Inflammatory macrophage treated with lipopolysaccharide for 1 hour (primary cell): ENCODE results near the gene EGF.
"Not testable (repeated sequence)": the region's sequence is repeated elsewhere in the genome, so short reads cannot be mapped to it uniquely, and the experiment has no call there.

Experiments used
- DNase-seq, 2 donors: peaks; one replicate each; pipeline ENCODE4 v3.0.0-alpha.2; 2020 to 2022

EGF gene

DNA sequence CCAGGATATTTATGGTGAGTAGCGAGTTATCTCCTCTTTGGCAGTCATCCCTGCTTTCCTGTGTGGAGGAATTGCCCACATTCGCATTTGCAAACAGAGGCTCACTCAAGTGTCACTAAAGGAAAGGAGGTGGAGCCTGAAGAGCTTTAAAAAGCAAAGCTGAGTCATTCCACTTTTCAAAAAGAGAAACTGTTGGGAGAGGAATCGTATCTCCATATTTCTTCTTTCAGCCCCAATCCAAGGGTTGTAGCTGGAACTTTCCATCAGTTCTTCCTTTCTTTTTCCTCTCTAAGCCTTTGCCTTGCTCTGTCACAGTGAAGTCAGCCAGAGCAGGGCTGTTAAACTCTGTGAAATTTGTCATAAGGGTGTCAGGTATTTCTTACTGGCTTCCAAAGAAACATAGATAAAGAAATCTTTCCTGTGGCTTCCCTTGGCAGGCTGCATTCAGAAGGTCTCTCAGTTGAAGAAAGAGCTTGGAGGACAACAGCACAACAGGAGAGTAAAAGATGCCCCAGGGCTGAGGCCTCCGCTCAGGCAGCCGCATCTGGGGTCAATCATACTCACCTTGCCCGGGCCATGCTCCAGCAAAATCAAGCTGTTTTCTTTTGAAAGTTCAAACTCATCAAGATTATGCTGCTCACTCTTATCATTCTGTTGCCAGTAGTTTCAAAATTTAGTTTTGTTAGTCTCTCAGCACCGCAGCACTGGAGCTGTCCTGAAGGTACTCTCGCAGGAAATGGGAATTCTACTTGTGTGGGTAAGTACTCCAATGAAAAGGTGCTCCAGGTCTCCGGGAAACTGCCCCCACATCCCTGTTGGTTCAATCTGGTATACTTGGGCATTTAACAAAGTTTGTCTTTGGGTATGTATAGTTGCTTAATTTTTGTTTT is at the start of gene EGF:
Gene EGF (plus strand): TSS at position 178 of the 890 bp plus-strand sequence. CDS start 453 bp downstream, at position 631.
- no peak for DNase-seq

DNA sequence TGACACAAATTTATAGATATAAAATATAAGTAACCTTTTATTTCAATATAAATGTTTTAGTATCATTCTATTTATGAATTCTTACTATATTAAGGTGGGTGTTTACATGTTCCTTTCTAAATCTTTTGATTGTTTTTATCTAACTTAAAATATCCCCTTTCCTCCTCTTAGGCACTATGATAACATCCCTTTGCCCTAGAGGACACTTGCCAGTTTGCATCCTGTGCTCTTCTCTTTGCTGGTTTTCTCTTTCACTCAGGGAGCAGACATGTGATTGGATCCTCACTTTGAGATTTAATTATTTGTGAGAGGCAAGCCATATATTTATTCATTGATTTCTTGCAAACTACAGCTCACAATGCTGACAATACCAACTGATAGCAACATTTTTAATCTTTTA is 48.5 kb upstream of the EGF start:
- no peak for DNase-seq

DNA sequence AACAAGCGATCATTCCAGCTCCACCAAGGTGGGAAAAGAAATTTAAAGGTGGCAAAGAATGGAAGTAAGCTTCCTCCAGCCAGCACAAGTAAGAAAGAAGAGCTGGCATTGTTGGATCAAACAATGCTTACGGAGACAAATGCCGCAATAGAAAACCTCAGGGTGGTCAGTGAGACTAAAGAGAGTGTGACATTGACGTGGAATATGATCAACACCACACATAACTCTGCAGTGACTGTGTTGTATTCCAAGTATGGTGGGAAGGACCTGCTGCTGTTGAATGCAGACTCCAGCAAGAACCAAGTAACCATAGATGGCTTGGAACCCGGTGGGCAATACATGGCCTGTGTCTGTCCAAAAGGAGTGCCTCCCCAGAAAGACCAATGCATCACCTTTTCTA is 42.6 kb upstream of the EGF start:
- no peak for DNase-seq

DNA sequence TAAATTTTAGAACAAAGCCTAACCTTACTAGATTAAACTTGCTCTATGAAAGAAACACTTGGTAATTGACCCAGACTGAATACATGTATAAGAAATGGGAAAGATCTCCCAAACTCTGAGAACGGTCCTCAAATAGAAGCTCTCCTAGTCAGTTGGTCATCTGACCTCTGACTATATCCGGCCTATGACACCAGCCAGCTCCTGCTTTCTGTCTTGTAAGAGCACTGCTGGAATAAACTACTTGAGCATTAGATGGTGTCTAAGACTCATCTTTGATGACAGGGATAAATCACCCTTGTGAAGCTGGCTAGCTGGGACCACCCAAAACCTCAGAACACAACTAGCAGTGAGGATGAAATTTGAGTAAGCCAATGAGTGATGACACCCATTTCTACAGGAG is 40.6 kb upstream of the EGF start:
- DNase-seq, result no peak

- no peak for DNase-seq
Measured at GRCh38 chr4:109872950-109873656, 39.6 kb upstream of the EGF start.

DNA sequence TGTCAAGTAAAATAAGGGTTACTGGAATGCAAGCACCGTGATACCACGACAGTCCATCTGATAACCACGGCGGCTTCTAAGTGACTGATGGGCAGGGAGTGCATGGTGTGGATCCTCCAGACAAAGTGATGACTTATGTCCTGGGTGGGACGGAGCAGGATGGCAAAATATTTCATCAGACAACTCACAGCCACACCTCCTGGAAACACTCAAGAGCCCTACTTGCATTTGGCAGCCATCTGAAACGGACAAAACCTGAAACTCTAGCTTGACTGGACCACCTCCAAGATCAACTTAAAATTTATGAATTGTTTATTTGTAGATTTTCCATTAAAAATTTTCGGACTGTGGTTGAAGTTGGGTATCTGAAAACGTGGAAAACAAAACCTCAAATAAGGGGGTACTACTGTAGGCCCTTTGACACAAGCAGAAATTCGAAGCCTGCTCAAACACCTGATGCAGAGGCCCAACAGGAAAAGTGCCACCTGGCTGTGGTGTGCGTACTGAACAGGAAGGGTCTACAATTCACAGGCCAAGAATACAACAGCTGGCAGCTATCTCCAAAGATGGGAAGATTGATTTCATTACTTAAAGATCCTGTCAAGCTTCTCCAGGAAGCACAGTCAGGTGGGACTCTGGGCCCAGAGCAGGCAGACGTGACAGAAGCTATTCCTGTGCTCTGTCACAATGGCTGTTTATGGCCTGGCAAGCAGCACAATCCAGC is 38.7 kb upstream of the EGF start:
- no peak for DNase-seq

DNA sequence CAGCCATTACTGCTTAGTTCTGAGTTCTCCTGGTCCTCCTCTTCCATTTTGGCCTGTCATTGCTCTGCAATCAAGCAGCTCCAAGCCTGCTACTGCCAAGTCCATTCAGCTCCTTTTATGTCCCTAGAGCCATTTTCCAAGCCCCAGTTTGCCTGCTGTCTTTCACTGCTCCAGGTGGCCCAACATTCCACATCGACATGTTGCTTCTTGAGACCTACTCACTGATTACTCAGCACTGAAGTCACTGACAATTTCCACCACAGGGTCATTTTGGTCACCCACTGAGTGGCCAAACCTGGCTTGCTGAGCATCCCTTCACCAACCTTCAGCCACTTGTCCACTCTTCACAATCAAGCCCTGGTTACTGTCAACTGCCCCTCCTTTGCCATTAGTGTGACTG is 37.6 kb upstream of the EGF start:
- DNase-seq, result no peak

- not testable (repeated sequence) for DNase-seq
Measured at GRCh38 chr4:109875553-109875952, 37.1 kb upstream of the EGF start.

GRCh38 chr4:109876634-109877265 is 35.9 kb upstream of the EGF start:
- DNase-seq, result no peak

GRCh38 chr4:109877400-109877799 is 35.3 kb upstream of the EGF start:
- DNase-seq, result no peak

GRCh38 chr4:109878355-109878754 is 34.3 kb upstream of the EGF start:
- DNase-seq, result no peak

GRCh38 chr4:109879081-109879480 is 33.6 kb upstream of the EGF start:
- DNase-seq, result no peak

GRCh38 chr4:109879636-109880314 is 32.9 kb upstream of the EGF start:
- DNase-seq, result no peak

GRCh38 chr4:109886303-109886702 is 26.4 kb upstream of the EGF start:
- DNase-seq, result no peak

- no peak for DNase-seq
Measured at GRCh38 chr4:109887071-109887470, 25.6 kb upstream of the EGF start.

GRCh38 chr4:109890076-109890475 is 22.6 kb upstream of the EGF start:
- no peak for DNase-seq

GRCh38 chr4:109902559-109903251 is 10.0 kb upstream of the EGF start:
- DNase-seq, result no peak

DNA sequence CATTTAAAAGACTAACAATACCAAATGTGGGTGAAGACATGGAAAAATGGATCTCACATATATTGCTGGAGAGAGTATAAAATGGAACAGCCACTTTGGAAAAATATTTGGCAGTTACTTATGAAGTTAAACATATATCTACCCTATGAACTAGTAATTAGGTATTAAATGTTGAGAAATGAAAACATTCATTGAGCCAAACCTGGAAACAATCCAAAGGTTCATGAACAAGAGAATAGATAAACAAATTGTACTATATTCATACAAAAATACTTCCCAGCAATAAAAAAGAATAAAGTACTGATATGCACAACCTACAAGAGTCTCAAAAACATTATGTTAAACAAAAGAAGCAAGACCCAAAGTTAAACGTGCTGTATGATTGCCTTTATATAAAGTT is 4.0 kb upstream of the EGF start:
- no peak for DNase-seq

DNA sequence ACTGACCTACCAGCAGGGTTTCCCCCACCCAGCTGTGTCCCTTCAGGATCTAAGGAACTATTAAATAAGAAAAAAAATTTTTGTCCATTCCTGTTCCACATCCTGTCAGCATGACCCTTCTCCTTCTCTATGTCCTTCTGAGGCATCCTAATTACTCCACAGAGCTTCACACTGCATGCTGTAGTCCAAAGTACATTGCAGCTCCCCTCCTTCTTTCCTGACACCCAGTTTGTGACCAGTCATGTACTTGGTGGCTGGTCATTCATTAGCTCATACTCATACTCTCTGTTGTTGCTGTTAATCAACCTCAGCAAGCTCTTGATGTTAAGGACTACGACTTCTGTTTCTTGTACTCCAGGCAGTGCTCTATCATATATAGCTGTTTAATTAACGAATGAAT is 2.4 kb upstream of the EGF start:
- no peak for DNase-seq

GRCh38 chr4:109913596-109914241 is 1.0 kb downstream of the EGF start:
- no peak for DNase-seq

- DNase-seq, result no peak
Measured at GRCh38 chr4:109914322-109914721, 1.6 kb downstream of the EGF start.
